Heart right ventricle (tissue), 16 donors: ENCODE results near the gene SIRT4. TPM values are rescaled to one million over a fixed set of nuclear protein-coding genes. Genes with fewer than 3 reads are reported as not detected.

ENCODE experiments used
- ATAC-seq, 8 donors: fragments of 200-7000 bp; cut with Tn5 transposase; one replicate each; pipeline ENCODE4 v1.9.1; 2020; ENCODE audit warnings: mild to moderate bottlenecking in 8 of 8, moderate library complexity in 8 of 8, moderate number of reproducible peaks in 1 of 8
- DNase-seq, 2 donors: peaks; one replicate each; pipeline ENCODE4 v3.0.0-alpha.2; 2020
- H3K27ac ChIP-seq, 10 donors: fragments of 200-600 bp; sonication (generic) in 2 of 10; one replicate each; pipeline versions ENCODE4 v1.5.0 to v1.8.0; 2020 to 2022; ENCODE audit warnings: mild to moderate bottlenecking in 3 of 10
- H3K27me3 ChIP-seq, 7 donors: fragments of 200-600 bp; one replicate each; pipeline ENCODE4 v1.8.0; 2021 to 2022; ENCODE audit warnings: mild to moderate bottlenecking in 2 of 7
- H3K36me3 ChIP-seq, 9 donors: fragments of 200-600 bp; sonication (generic) in 1 of 9; one replicate each; pipeline versions ENCODE4 v1.5.0 to v1.8.0; 2020 to 2022; ENCODE audit warnings: mild to moderate bottlenecking in 2 of 9
- H3K4me1 ChIP-seq, 9 donors: fragments of 200-600 bp; sonication (generic) in 1 of 9; one replicate each; pipeline versions ENCODE4 v1.5.0 to v1.8.0; 2020 to 2022; ENCODE audit warnings: mild to moderate bottlenecking in 4 of 9
- H3K4me3 ChIP-seq, 10 donors: fragments of 200-600 bp; sonication (generic) in 2 of 10; one replicate each; pipeline versions ENCODE4 v1.5.0 to v1.8.0; 2020 to 2022; ENCODE audit warnings: mild to moderate bottlenecking in 7 of 10, moderate library complexity in 2 of 10
- H3K9me3 ChIP-seq, 11 donors: fragments of 200-600 bp in 10 of 11; sonication (generic) in 2 of 11; one replicate each; pipeline versions ENCODE4 v1.5.0 to v1.8.0; 2013 to 2022; ENCODE audit warnings: mild to moderate bottlenecking in 2 of 11, control low read depth in 1 of 11, moderate library complexity in 1 of 11
- CTCF ChIP-seq, 9 donors: fragments of 200-600 bp; sonication (generic) in 2 of 9; IDR thresholded peaks; one replicate each; pipeline versions ENCODE4 v1.5.0 to v1.8.0; 2021 to 2022; ENCODE audit warnings: antibody characterized with exemption in 9 of 9, mild to moderate bottlenecking in 5 of 9, moderate library complexity in 1 of 9
- WGBS, 2 donors: extraction: QIAGEN DNeasy Blood & Tissue Kit; methylation state at CpG; one replicate each; pipeline ENCODE4 v1.1.7; 2013; ENCODE audit warnings: inconsistent platforms in 1 of 2; 5-methylcytosine and 5-hydroxymethylcytosine counted together
- intact Hi-C, 10 donors: fragments of 100-400 bp; cut with DNase I; formaldehyde crosslinking; loops; one replicate each; pipeline versions ENCODE4 v1.11.1 to v1.14.2; 2022
- polyA plus RNA-seq, 2 donors: library from polyadenylated mRNA; stranded (reverse); fragments of 200-250 nt; gene quantifications; one replicate each; pipeline ENCODE4 v1.2.3, GENCODE V29; 2013
- total RNA-seq, 10 donors: library from RNA; stranded (reverse); fragmentation: NEBNext Ultra II Directional in 3 of 10; extraction: Animal tissue kit (Norgen Biotek cat#: 25700) in 3 of 10; gene quantifications; one replicate each; pipeline versions ENCODE4 v1.2.1 to v1.2.4, GENCODE V29; 2021 to 2023
- donor health status: Arrhythmogenic right ventricular cardiomyopathy.
- donor health status: ischemic (EF 13 %, LVEDD 7.1; RV severe dilation, severe dysfunction).
- donor health status: healthy with polysubstance abuse.
- donor health status: DM: no; HTN: yes; CAD: no.
- donor health status: DM: no; HTN: no; CAD: no.
- donor health status: ischemic (EF 25% LVEDD 6.9; RV normal size, moderate dysfunction).
- donor health status: ischemic (EF 25% LVEDD 5.7; RV mildly dilated, moderate dysfunction).
- donor health status: healthy.
- donor health status: DM: yes; HTN: yes; CAD: no.
- donor health status: Ischemic cardiomyopathy.
- donor health status: ischemic (EF 35%, LVEDD 5.7; RV mildly dilated, moderate dysfunction).
- donor health status: nonischemic (EF 11% LVEDD 7.7; RV severe dilation, severe dysfunction).
- donor health status: DM: yes; HTN: yes; CAD: no.
- donor health status: PGD.
- donor health status: ischemic (EF 29% LVEDD 5.4; RV normal size, mild dysfunction).
- donor health status: nonischemic (EF 23%, LVEDD 6.1; RV moderate dilation, normal function).

The SIRT4 gene
- total and polyA plus RNA-seq, 12 donors, result 2.8 to 9.0 (median 4.7) TPM

- no peak for DNase-seq
- H3K4me3 ChIP-seq, result no peak overlapping the region
- H3K27me3 ChIP-seq, result no peaks in the 10 kb centered on the region
- TF ChIP-seq CTCF (IDR thresholded peaks at IDR 0.05), result no peak
- no peaks in the 10 kb centered on the region for H3K9me3 ChIP-seq
- no peak overlapping the region for H3K27ac ChIP-seq
- 91 to 92% methylated on average over 7 of the region's 7 CpGs for WGBS, 2 donors
- no peak for ATAC-seq
- peaks cover 0 to 19% (median 0%) of the 10 kb centered on the region in 9 donors for H3K36me3 ChIP-seq
- intact Hi-C loops, result no loop called here
- no peaks in the 10 kb centered on the region for H3K4me1 ChIP-seq
Observed at GRCh38 chr12:120346681-120347080, 44.6 kb downstream of the SIRT4 start.

DNA sequence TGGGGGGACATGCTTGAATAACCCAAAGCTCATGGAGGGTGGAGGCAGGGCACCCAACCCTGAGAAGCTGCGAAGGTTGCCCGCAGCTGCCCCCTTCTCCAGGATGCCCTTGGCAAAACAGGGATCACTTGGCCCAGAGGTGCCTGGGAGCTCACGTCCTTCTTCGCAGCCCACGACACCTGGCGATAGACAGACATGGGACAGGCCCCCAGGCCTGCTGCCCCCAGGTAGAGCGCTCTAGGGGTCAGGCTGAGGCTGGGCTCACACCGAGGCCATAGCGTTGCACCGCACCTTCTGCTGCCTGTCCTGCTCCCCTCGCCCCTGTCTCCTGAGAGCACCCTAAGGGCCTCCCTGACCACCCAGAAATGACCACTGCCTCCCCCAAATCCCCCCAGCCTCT is 45.6 kb downstream of the SIRT4 start:
- Histone ChIP-seq H3K4me1 (no peaks in the 10 kb centered on the region), H3K27me3 (no peaks in the 10 kb centered on the region), H3K9me3 (no peaks in the 10 kb centered on the region), H3K36me3 (peaks cover 0 to 19% (median 0%) of the 10 kb centered on the region in 9 donors), H3K4me3 (no peak overlapping the region), H3K27ac (no peak overlapping the region)
- WGBS, 2 donors, result 95 to 96% methylated on average over 11 of the region's 11 CpGs
- DNase-seq (no peak), ATAC-seq (peak in 1 of 8 donors; percentile 7)
- no peak for TF ChIP-seq CTCF (IDR thresholded peaks at IDR 0.05)
- intact Hi-C loops, result no loop called here

DNA sequence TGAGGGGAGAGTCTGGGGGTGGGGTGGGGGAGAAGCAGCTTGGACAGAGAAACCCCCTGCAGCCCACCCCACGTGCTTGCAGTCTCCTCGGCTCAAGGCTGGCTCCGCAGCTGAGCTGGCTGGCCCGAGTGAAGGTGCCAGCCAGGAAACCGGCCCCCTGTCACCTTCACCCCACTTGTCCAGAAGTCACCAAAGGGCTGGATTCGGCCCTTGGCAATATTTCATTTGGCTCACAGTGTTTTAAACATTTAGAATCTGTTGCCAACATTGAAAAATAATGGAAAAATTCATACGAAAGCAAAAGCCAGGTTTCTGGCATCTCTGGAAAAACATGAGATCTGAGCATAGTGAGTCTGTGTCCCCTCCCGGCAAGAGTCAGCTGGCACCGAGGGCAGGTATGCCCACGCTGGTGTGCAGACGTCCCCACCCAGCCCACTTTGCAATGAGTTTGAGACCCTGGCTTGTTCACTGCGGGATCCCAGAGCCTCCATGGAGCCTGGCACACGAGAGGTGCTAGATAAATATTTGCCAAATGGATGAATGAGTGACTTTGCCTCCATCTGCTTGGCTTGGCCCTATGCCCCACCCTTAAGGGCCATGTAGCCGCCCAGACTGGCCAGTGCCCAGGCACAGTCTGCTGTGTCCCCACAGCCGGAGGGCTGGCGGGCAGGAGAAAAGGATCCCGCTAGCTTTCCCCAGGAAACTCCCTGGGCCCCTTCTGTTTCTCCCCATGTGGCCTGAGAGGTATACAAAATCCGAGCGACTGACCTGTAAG is 48.6 kb downstream of the SIRT4 start:
- WGBS, 2 donors, result 80 to 86% methylated on average over 19 of the region's 19 CpGs
- H3K9me3 ChIP-seq, result no peaks in the 10 kb centered on the region
- no peak overlapping the region for H3K4me3 ChIP-seq
- no peaks in the 10 kb centered on the region for H3K4me1 ChIP-seq
- intact Hi-C loops, result no loop called here
- peaks cover 0 to 14% (median 0%) of the 10 kb centered on the region in 9 donors for H3K36me3 ChIP-seq
- H3K27ac ChIP-seq, result no peak overlapping the region
- no peak for DNase-seq
- no peak for ATAC-seq
- H3K27me3 ChIP-seq, result no peaks in the 10 kb centered on the region
- TF ChIP-seq CTCF (IDR thresholded peaks at IDR 0.05), result no peak

- no peak for TF ChIP-seq CTCF (IDR thresholded peaks at IDR 0.05)
- peaks cover 0 to 5% (median 0%) of the 10 kb centered on the region in 9 donors for H3K4me1 ChIP-seq
- no peak for ATAC-seq
- WGBS, 2 donors, result 71 to 86% methylated on average over 5 of the region's 5 CpGs
- no peak overlapping the region for H3K4me3 ChIP-seq
- H3K9me3 ChIP-seq, result no peaks in the 10 kb centered on the region
- H3K27ac ChIP-seq, result no peak overlapping the region
- no peak for DNase-seq
- H3K27me3 ChIP-seq, result no peaks in the 10 kb centered on the region
- intact Hi-C loops, result no loop called here
- peaks cover 0 to 12% (median 0%) of the 10 kb centered on the region in 9 donors for H3K36me3 ChIP-seq
Observed at GRCh38 chr12:120352117-120352516, 50.0 kb downstream of the SIRT4 start.
